ENCODE data around the gene SHISA2. TPM values are rescaled to one million over a fixed set of nuclear protein-coding genes. Genes with fewer than 3 reads are reported as not detected.

The SHISA2 gene
- total and polyA plus RNA-seq, 2 of the 8 experiments (the other 6 are each of a cell fraction or from before 2014, with no cell fraction given), result 10.2 to 23.8 TPM

GRCh38 chr13:26041444-26041843 lies 10.4 kb downstream of the SHISA2 start:
- Histone ChIP-seq H3K23ac (ENCODE audit: insufficient read length) (no peak overlapping the region), H4K20me1 (replicated peaks in 1 of 2; ENCODE audit: control insufficient read depth in 1 of 2, insufficient read depth in 2 of 2, low read length in 2 of 2) (peaks cover 0 to under 1% of the 10 kb centered on the region in 2 experiments), H3K79me1 (ENCODE audit: low read depth, low read length) (no peaks in the 10 kb centered on the region), H2AK5ac (ENCODE audit: low read depth, low read length) (no peak overlapping the region), H3K14ac (ENCODE audit: insufficient read length) (no peak overlapping the region), H3K27ac (ENCODE audit: low read depth, low read length) (no peak overlapping the region), H2BK5ac (ENCODE audit: low read depth, low read length) (no peak overlapping the region), H4K8ac (ENCODE audit: extremely low read depth, insufficient read depth, low read length) (no peak overlapping the region), H2BK15ac (ENCODE audit: low read length) (no peak overlapping the region), H4K5ac (ENCODE audit: insufficient read length, low read depth, low read length) (no peak overlapping the region), H3K36me3 (ENCODE audit: control insufficient read depth in 2 of 4, insufficient read depth in 4 of 4, low read length in 3 of 4) (peaks cover 2 to 4% (median 3%) of the 10 kb centered on the region in 4 experiments; a peak in 5 of 8 replicates), H3K9ac (replicated peaks in 1 of 4; ENCODE audit: extremely low read depth in 1 of 4, low read depth in 3 of 4, low read length in 3 of 4) (no peak overlapping the region), H3K79me2 (ENCODE audit: control insufficient read depth in 1 of 2, insufficient read depth in 2 of 2, low read length in 2 of 2) (no peaks in the 10 kb centered on the region), H3K4me3 (ENCODE audit: extremely low read depth in 1 of 4, insufficient read depth in 2 of 4, low read depth in 3 of 4, low read length in 4 of 4) (no peak overlapping the region), H3K4me2 (ENCODE audit: insufficient read depth in 1 of 2, low read depth in 2 of 2, low read length in 2 of 2) (no peak overlapping the region), H2BK20ac (ENCODE audit: low read length) (no peak overlapping the region), H3K23me2 (ENCODE audit: low read depth, low read length) (no peaks in the 10 kb centered on the region), H3K9me3 (ENCODE audit: insufficient read depth in 2 of 2, low read depth in 1 of 2, low read length in 1 of 2) (no peaks in the 10 kb centered on the region), H3K4ac (replicated peaks; ENCODE audit: insufficient read length, low read depth, low read length) (no peak overlapping the region), H3K27me3 (replicated peaks in 1 of 4; ENCODE audit: control insufficient read depth in 3 of 4, extremely low read depth in 1 of 4, insufficient read depth in 3 of 4, low read length in 3 of 4) (no peaks in the 10 kb centered on the region; a peak in 1 of 7 replicates), H2AFZ (ENCODE audit: low read length) (no peak overlapping the region), H3K18ac (ENCODE audit: extremely low read depth, low read length) (no peak overlapping the region), H3K56ac (replicated peaks; ENCODE audit: insufficient read length, low read depth, low read length) (no peak overlapping the region), H2BK12ac (ENCODE audit: low read depth, low read length) (no peak overlapping the region), H2BK120ac (replicated peaks; ENCODE audit: low read depth, low read length) (no peak overlapping the region), H4K91ac (replicated peaks; ENCODE audit: insufficient read length, low read length) (no peak overlapping the region), H3K4me1 (replicated peaks in 1 of 4; ENCODE audit: control insufficient read depth in 3 of 4, insufficient read depth in 4 of 4, low read length in 3 of 4) (peaks cover 0 to 2% (median 0%) of the 10 kb centered on the region in 4 experiments; a peak in 1 of 7 replicates)
- FAIRE-seq (no peak), DNase-seq (ENCODE audit: low read depth in 1 of 2, low spot score in 2 of 2) (peak in 1 of 2 experiments; percentile 31)
- CTCF ChIA-PET (ENCODE audit: partially characterized antibody), result interaction anchor here (0.7 to 1.7 kb wide), 5 partner anchors 11 to 467 kb away, joined by 3 to 4 read pairs (median 3); no protein-coding TSS in a partner anchor
- 91% methylated on average over 3 of the region's 3 CpGs; no CpG with 5 or more reads in 1 of the 2 experiments for WGBS, 2 experiments (ENCODE audit: extremely low coverage in 1 of 2, insufficient coverage in 1 of 2, insufficient read length in 1 of 2, insufficient replicate concordance in 2 of 2, low coverage in 1 of 2, low lambda C conversion rate in 2 of 2, missing lambda C conversion rate in 1 of 2)
- POLR2A ChIA-PET (ENCODE audit: partially characterized antibody), result interaction anchor here (1.4 to 1.7 kb wide), 2 partner anchors 8 to 10 kb away, joined by 4 to 10 read pairs; partner anchors contain the start of gene SHISA2
- TF ChIP-seq GTF2F1 (IDR thresholded peaks at IDR 0.05; ENCODE audit: borderline replicate concordance, low read depth, low read length) (no peak), TAF7 (optimal IDR thresholded peaks at IDR 0.05; ENCODE audit: borderline replicate concordance, low read depth, low read length) (no peak), YY1 (IDR thresholded peaks at IDR 0.05; ENCODE audit: low read depth, low read length) (no peak), E2F6 (IDR thresholded peaks at IDR 0.05) (no peak), GABPA (IDR thresholded peaks at IDR 0.05; ENCODE audit: borderline replicate concordance, insufficient read depth, low read length) (no peak), CTCF (IDR thresholded peaks at IDR 0.05; ENCODE audit: control extremely low read depth in 1 of 3, insufficient read depth in 1 of 3, low read depth in 1 of 3, low read length in 3 of 3) (no peak), POLR2AphosphoS5 (IDR thresholded peaks at IDR 0.05; ENCODE audit: low read depth, low read length) (no peak), SUZ12 (IDR thresholded peaks at IDR 0.05; ENCODE audit: low read length) (no peak), KDM5A (IDR thresholded peaks at IDR 0.05; ENCODE audit: low read length) (no peak), ATF3 (IDR thresholded peaks at IDR 0.05; ENCODE audit: insufficient read depth, low read depth, low read length) (no peak)
